HepG2 (cell line): ENCODE results near the gene HES6. TPM values are rescaled to one million over a fixed set of nuclear protein-coding genes. Genes with fewer than 3 reads are reported as not detected.

Source experiments
- ATAC-seq: fragments of 200-7000 bp; cut with Tn5 transposase; 3 replicates; pipeline ENCODE4 v1.9.1; 2020; ENCODE audit warnings: mild to moderate bottlenecking, moderate library complexity
- BruUV-seq: library from RNA; stranded (reverse); fragments of 400-500 nt; replicated peaks from 2 replicates; lab custom pipeline; 2021; lab: Mats Ljungman, UMichigan
- CTCF ChIA-PET: fragments of 300-600 bp; formaldehyde crosslinking; extraction: SDS; loops from one replicate; lab custom pipeline; 2021; ENCODE audit warnings: low total read pairs, inconsistent platforms, low intra/inter-chr PET ratio; lab: Yijun Ruan, JAX
- POLR2A ChIA-PET: fragments of 350-600 bp; sonication (Branson Sonifier 250); formaldehyde crosslinking; loops from one replicate; lab custom pipeline; 2020; ENCODE audit warnings: antibody characterized with exemption, inconsistent platforms; lab: Yijun Ruan, JAX
- DNase-seq: peaks from one replicate; pipeline ENCODE4 v3.0.0-alpha.2; 2015; ENCODE audit warnings: low spot score
- FAIRE-seq: peaks from 3 replicates; lab custom pipeline; 2011; peaks lifted over from hg19 to GRCh38; lab: Jason Lieb, UNC
- H2AFZ ChIP-seq: one replicate; pipeline ENCODE4 v1.6.1; 2011; ENCODE audit warnings: low read length, inconsistent platforms
- H3K27ac ChIP-seq: fragments of 300-600 bp; 3 replicates; pipeline ENCODE4 v1.8.0; 2011; ENCODE audit warnings: mixed run types, mild to moderate bottlenecking, mixed read lengths, low read length, inconsistent platforms; ENCODE audit not compliant: insufficient read depth; ENCODE audit errors: extremely low read length
- H3K27me3 ChIP-seq, 2 experiments: fragments of 200-600 bp in 1 of 2; 2 replicates in 1 of 2; 3 replicates in 1 of 2; pipeline versions ENCODE4 v1.6.0 to v1.8.0; 2011; ENCODE audit warnings: low read length in 2 of 2, mild to moderate bottlenecking in 2 of 2, moderate library complexity in 2 of 2, inconsistent platforms in 1 of 2; ENCODE audit not compliant: insufficient read depth in 2 of 2, control insufficient read depth in 1 of 2
- H3K36me3 ChIP-seq, 2 experiments: fragments of 200-600 bp in 1 of 2; replicated peaks in 1 of 2; 2 replicates in 1 of 2; 3 replicates in 1 of 2; pipeline versions ENCODE4 v1.5.1 to v1.8.0; 2011; ENCODE audit warnings: low read length in 2 of 2, inconsistent platforms in 1 of 2; ENCODE audit not compliant: insufficient read depth in 2 of 2, control insufficient read depth in 1 of 2
- H3K4me1 ChIP-seq: 2 replicates; pipeline ENCODE4 v1.5.1; 2012; ENCODE audit warnings: low read length, inconsistent platforms; ENCODE audit not compliant: insufficient read depth
- H3K4me2 ChIP-seq: 2 replicates; pipeline ENCODE4 v1.6.0; 2011; ENCODE audit warnings: low read depth, low read length, inconsistent platforms
- H3K4me3 ChIP-seq, 3 experiments: fragments of 200-600 bp in 1 of 3; sonication (generic), shearing (Covaris generic) in 1 of 3; replicated peaks in 1 of 3; 2 replicates each; pipeline ENCODE4 v1.5.1; 2011 to 2016; ENCODE audit warnings: low read length in 3 of 3, inconsistent platforms in 2 of 3, low read depth in 2 of 3, mild to moderate bottlenecking in 2 of 3, control low read depth in 1 of 3, mixed read lengths in 1 of 3; ENCODE audit not compliant: insufficient read depth in 1 of 3
- H3K79me2 ChIP-seq: one replicate; pipeline ENCODE4 v1.6.1; 2011; ENCODE audit warnings: low read length, inconsistent platforms; ENCODE audit not compliant: insufficient read depth
- H3K9ac ChIP-seq: 2 replicates; pipeline ENCODE4 v1.6.0; 2011; ENCODE audit warnings: mild to moderate bottlenecking, low read depth, low read length, inconsistent platforms; ENCODE audit not compliant: insufficient read depth
- H3K9me3 ChIP-seq: 2 replicates; pipeline ENCODE4 v1.5.1; 2012; ENCODE audit warnings: mild to moderate bottlenecking, low read length
- H4K20me1 ChIP-seq: 2 replicates; pipeline ENCODE4 v1.6.0; 2011; ENCODE audit warnings: inconsistent platforms, mild to moderate bottlenecking, low read length, moderate library complexity; ENCODE audit not compliant: insufficient read depth
- ARNT2 ChIP-seq: sonication (generic); formaldehyde crosslinking; IDR thresholded peaks from 2 replicates; pipeline ENCODE4 v1.8.0; 2022; ENCODE audit warnings: mild to moderate bottlenecking, low read depth, missing genetic modification reagents, moderate library complexity
- ATF7 ChIP-seq, 2 experiments: fragments of 450-650 bp in 1 of 2; sonication (generic) in 1 of 2; formaldehyde crosslinking in 1 of 2; IDR thresholded peaks; 2 replicates each; pipeline versions ENCODE4 v1.4.0 to v1.6.1; 2016 to 2020; ENCODE audit warnings: antibody characterized with exemption in 1 of 2, mild to moderate bottlenecking in 1 of 2, missing genetic modification reagents in 1 of 2
- CEBPG ChIP-seq: IDR thresholded peaks from 2 replicates; pipeline ENCODE4 v1.6.1; 2016
- KLF9 ChIP-seq: IDR thresholded peaks from 2 replicates; pipeline ENCODE4 v1.6.1; 2016; ENCODE audit warnings: low read depth
- MAF1 ChIP-seq: sonication (generic); formaldehyde crosslinking; IDR thresholded peaks from 2 replicates; pipeline ENCODE4 v1.5.0; 2020; ENCODE audit warnings: missing genetic modification reagents, borderline replicate concordance
- ZNF281 ChIP-seq: sonication (generic); formaldehyde crosslinking; IDR thresholded peaks from 2 replicates; pipeline ENCODE4 v1.4.0; 2020; ENCODE audit warnings: missing genetic modification reagents, borderline replicate concordance
- ZNF563 ChIP-seq: sonication (generic); formaldehyde crosslinking; IDR thresholded peaks from 2 replicates; pipeline ENCODE4 v1.8.0; 2022; ENCODE audit warnings: mild to moderate bottlenecking, moderate library complexity, missing genetic modification reagents
- ZNF709 ChIP-seq: sonication (generic); formaldehyde crosslinking; IDR thresholded peaks from 2 replicates; pipeline ENCODE4 v1.5.0; 2020; ENCODE audit warnings: mild to moderate bottlenecking, missing genetic modification reagents
- whole genome bisulfite sequencing: methylation state at CpG from one replicate; pipeline ENCODE4 v1.1.6; 2017; ENCODE audit warnings: low lambda C conversion rate; 5-methylcytosine and 5-hydroxymethylcytosine counted together
- in situ Hi-C: cut with HindIII; loops from 2 replicates; pipeline ENCODE4 v1.10.0; 2017; ENCODE audit warnings: low pct_unique_long_range_greater_than_20kb; ENCODE audit not compliant: extremely low pct_ligation_motif_present
- intact Hi-C: fragments of 100-400 bp; cut with micrococcal nuclease; formaldehyde crosslinking; loops from one replicate; pipeline ENCODE4 v1.10.0; 2022; ENCODE audit not compliant: unreplicated experiment
- polyA plus RNA-seq, 8 experiments: library from polyadenylated mRNA; depleted of rRNA in 3 of 8; stranded (reverse) in 7 of 8; unstranded in 1 of 8; fragments of >200 nt; fragmentation: Illumina TruSeq in 4 of 8; extraction: Trizol in 4 of 8; gene quantifications; 2 replicates each; pipeline versions ENCODE4 v1.2.1 to v1.2.3, GENCODE V29; 2011 to 2016; ENCODE audit warnings: low read depth in 4 of 8, missing spikeins in 1 of 8, mixed read lengths in 1 of 8; ENCODE audit not compliant: insufficient read depth in 1 of 8
- total RNA-seq, 5 experiments: library from RNA; depleted of rRNA; stranded (reverse); fragments of >200 nt; fragmentation: Illumina TruSeq; extraction: Trizol; gene quantifications; 2 replicates each; pipeline ENCODE4 v1.2.3, GENCODE V29; 2016; ENCODE audit warnings: low read depth in 1 of 5

HES6 gene
- total and polyA plus RNA-seq, 2 of the 13 experiments (the other 11 are each of a cell fraction or from before 2014, with no cell fraction given), result 19.5 to 82.8 TPM

DNA sequence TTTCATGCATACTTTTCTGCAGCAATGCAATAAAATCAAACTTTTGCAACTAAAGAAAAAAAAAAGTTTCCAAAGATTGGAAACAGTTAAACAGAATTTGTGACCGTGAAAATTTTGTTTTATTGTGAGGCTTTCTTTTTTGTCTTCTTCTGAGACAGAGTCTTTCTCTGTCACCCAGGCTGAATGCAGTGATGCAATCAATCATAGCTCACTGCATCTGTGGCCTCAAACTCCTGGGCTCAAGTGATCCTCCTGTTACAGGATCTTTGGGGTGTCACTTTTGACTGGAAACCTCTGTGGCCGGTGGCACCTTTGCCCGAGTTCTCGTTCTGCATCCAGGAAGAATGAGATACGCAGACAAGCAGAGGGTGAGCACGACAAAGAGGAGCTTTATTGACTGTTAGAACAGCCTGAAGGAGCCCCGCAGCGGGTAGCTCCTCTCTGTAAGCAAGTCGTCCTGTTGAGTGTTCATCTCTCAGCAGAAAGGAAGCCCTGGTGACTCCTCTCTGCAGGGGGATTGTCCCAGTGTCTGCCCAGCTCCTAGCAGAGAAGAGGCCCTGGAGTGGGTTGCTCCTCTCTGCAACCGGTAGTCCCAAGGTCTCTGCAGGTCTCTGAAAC, 19.5 kb downstream of the HES6 start (continued):
- TF ChIP-seq CEBPG (CRISPR knock-in tag), result peak; percentile 88

DNA sequence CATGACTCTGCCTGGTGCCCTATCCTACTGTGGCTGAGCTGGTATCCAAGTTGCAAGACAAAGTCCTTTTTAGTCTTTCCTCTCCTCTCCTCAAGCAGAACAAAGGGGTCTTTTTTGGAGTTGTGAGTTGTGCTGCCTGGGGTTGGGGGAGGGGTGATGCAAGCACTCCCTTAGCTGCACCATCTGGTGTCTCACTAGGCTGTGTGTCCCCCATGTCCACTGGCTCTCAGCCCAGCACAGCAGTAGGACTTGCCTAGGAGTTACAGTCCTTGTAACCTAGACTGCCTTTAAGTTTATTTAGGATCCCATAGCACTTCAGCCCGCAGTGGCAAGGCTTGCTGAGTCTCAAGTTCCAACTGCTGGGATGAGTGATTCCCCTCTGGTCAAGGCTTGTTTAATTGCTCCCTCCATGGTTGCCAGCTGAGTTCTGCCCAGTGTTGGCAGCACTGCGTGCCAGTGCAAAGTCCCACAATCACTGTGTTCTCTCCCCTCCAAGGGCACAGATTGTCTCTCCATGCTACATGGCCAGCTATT, 23.1 kb downstream of the HES6 start:
- Histone ChIP-seq H3K9ac (no peak overlapping the region), H3K4me3 (no peak overlapping the region), H4K20me1 (no peaks in the 10 kb centered on the region), H3K36me3 (no peaks in the 10 kb centered on the region), H3K27me3 (peaks cover 0 to 10% of the 10 kb centered on the region in 2 experiments; a peak in 2 of 5 replicates), H3K4me1 (peaks cover 36% of the 10 kb centered on the region), H3K9me3 (no peaks in the 10 kb centered on the region), H3K4me2 (peak overlapping the region; percentile 30), H3K79me2 (no peaks in the 10 kb centered on the region), H3K27ac (no peak overlapping the region), H2AFZ (no peak overlapping the region)
- intact Hi-C loops (no loop called here), in situ Hi-C loops (no loop called here)
- no peak; the same call in 2 of the 3 replicates for ATAC-seq
- CTCF ChIA-PET, result no interaction called here
- WGBS, result 56% methylated on average over 2 of the region's 2 CpGs
- no TSS peak for BruUV-seq
- FAIRE-seq, result no peak
- no peak for DNase-seq
- no peak for TF ChIP-seq KLF9 (CRISPR knock-in tag)
- TF ChIP-seq ARNT2, result no peak
- TF ChIP-seq ZNF563 (CRISPR knock-in tag), result peak; percentile 65; the same call in 1 of the 2 replicates
- no peak for TF ChIP-seq MAF1 (CRISPR knock-in tag)
- TF ChIP-seq ZNF709 (CRISPR knock-in tag), result 0 out of 2 replicates have a peak, but pooled peaks have one; percentile 42
- peak; percentile 86 for TF ChIP-seq ZNF281 (CRISPR knock-in tag)
- TF ChIP-seq ATF7 (IDR thresholded peaks at IDR 0.05), result no peak
- no peak for TF ChIP-seq ATF7 (CRISPR knock-in tag; IDR thresholded peaks at IDR 0.05)
- TF ChIP-seq, all 625 proteins: peak for 3
- POLR2A ChIA-PET, result interaction anchor here (0.9 to 1.4 kb wide), 2 partner anchors 9 to 18 kb away, joined by 5 read pairs; no protein-coding TSS in a partner anchor
